GM23248 (cell line): ENCODE data around the gene ZNF277. TPM values are rescaled to one million over a fixed set of nuclear protein-coding genes. Genes with fewer than 3 reads are reported as not detected.

Source experiments
- DNase-seq: peaks from one replicate; pipeline ENCODE4 v3.0.0-alpha.2; 2015
- H2AFZ ChIP-seq: fragments of 200-600 bp; sonication (generic); 2 replicates; pipeline ENCODE4 v1.6.1; 2016; ENCODE audit warnings: antibody characterized with exemption
- H3F3A ChIP-seq: fragments of 200-600 bp; sonication (generic); 2 replicates; pipeline ENCODE4 v1.6.1; 2016; ENCODE audit warnings: mild to moderate bottlenecking, antibody characterized with exemption, mixed run types; ENCODE audit not compliant: insufficient read depth
- H3K27ac ChIP-seq: fragments of 200-600 bp; sonication (generic); 2 replicates; pipeline ENCODE4 v1.5.1; 2016; ENCODE audit warnings: mild to moderate bottlenecking
- H3K27me3 ChIP-seq: fragments of 200-600 bp; sonication (generic); replicated peaks from 2 replicates; pipeline ENCODE4 v1.6.1; 2016; ENCODE audit warnings: mild to moderate bottlenecking; ENCODE audit not compliant: insufficient read depth
- H3K36me3 ChIP-seq: fragments of 200-600 bp; sonication (generic); 2 replicates; pipeline ENCODE4 v1.6.1; 2016; ENCODE audit warnings: low read depth, mild to moderate bottlenecking
- H3K4me1 ChIP-seq: fragments of 200-600 bp; sonication (generic); 2 replicates; pipeline ENCODE4 v1.6.1; 2016; ENCODE audit warnings: mild to moderate bottlenecking; ENCODE audit not compliant: insufficient read depth
- H3K4me2 ChIP-seq: fragments of 200-600 bp; sonication (generic); one replicate; pipeline ENCODE4 v1.6.1; 2016; ENCODE audit warnings: mild to moderate bottlenecking; ENCODE audit not compliant: unreplicated experiment
- H3K4me3 ChIP-seq: fragments of 200-600 bp; sonication (generic); 2 replicates; pipeline ENCODE4 v1.5.1; 2016; ENCODE audit warnings: mild to moderate bottlenecking
- H3K79me2 ChIP-seq: fragments of 200-600 bp; sonication (generic); 2 replicates; pipeline ENCODE4 v1.6.1; 2016; ENCODE audit warnings: mild to moderate bottlenecking; ENCODE audit not compliant: insufficient read depth
- H3K9ac ChIP-seq: fragments of 200-600 bp; sonication (generic); 2 replicates; pipeline ENCODE4 v1.6.1; 2016; ENCODE audit warnings: mild to moderate bottlenecking
- H3K9me2 ChIP-seq: fragments of 200-600 bp; sonication (generic); 2 replicates; pipeline ENCODE4 v1.6.1; 2016; ENCODE audit warnings: mixed run types, mild to moderate bottlenecking, moderate library complexity; ENCODE audit not compliant: insufficient read depth
- H3K9me3 ChIP-seq: fragments of 200-600 bp; sonication (generic); one replicate; pipeline ENCODE4 v1.6.1; 2017; ENCODE audit warnings: low read depth
- H4K20me1 ChIP-seq: fragments of 200-600 bp; sonication (generic); 2 replicates; pipeline ENCODE4 v1.6.0; 2016; ENCODE audit not compliant: insufficient read depth
- EZH2 ChIP-seq: fragments of 200-600 bp; sonication (generic); IDR thresholded peaks from 2 replicates; pipeline ENCODE4 v1.6.1; 2018; ENCODE audit warnings: antibody characterized with exemption, mild to moderate bottlenecking; ENCODE audit not compliant: insufficient read depth, poor library complexity, severe bottlenecking
- EZH2phosphoT487 ChIP-seq: fragments of 200-600 bp; sonication (generic); IDR thresholded peaks from 2 replicates; pipeline ENCODE4 v1.6.1; 2018; ENCODE audit warnings: antibody characterized with exemption, moderate library complexity, mild to moderate bottlenecking, low read depth; ENCODE audit not compliant: insufficient read depth
- WGBS, 2 experiments: methylation state at CpG; one replicate each; pipeline ENCODE4 v1.1.6; 2015 to 2017; ENCODE audit warnings: low lambda C conversion rate in 2 of 2, low coverage in 1 of 2; ENCODE audit errors: missing lambda C conversion rate in 2 of 2; 5-methylcytosine and 5-hydroxymethylcytosine counted together
- in situ Hi-C: fragments of 300-500 bp; cut with MboI; formaldehyde crosslinking; loops from 2 replicates; pipeline ENCODE4 v1.15.0; 2020
- polyA plus RNA-seq: library from polyadenylated mRNA; unstranded; fragments of >200 nt; fragmentation: Nextera tagmentation; extraction: Ambion mirVana; gene quantifications from 2 replicates; pipeline ENCODE4 v1.2.1, GENCODE V29; 2016
- total RNA-seq: library from RNA; depleted of rRNA; stranded (reverse); fragments of >200 nt; shearing (Covaris generic); gene quantifications from 2 replicates; pipeline ENCODE4 v1.2.3, GENCODE V29; 2014

ZNF277 gene
- total and polyA plus RNA-seq, 2 experiments from 2014 or later = 10.0 to 25.1 TPM

DNA sequence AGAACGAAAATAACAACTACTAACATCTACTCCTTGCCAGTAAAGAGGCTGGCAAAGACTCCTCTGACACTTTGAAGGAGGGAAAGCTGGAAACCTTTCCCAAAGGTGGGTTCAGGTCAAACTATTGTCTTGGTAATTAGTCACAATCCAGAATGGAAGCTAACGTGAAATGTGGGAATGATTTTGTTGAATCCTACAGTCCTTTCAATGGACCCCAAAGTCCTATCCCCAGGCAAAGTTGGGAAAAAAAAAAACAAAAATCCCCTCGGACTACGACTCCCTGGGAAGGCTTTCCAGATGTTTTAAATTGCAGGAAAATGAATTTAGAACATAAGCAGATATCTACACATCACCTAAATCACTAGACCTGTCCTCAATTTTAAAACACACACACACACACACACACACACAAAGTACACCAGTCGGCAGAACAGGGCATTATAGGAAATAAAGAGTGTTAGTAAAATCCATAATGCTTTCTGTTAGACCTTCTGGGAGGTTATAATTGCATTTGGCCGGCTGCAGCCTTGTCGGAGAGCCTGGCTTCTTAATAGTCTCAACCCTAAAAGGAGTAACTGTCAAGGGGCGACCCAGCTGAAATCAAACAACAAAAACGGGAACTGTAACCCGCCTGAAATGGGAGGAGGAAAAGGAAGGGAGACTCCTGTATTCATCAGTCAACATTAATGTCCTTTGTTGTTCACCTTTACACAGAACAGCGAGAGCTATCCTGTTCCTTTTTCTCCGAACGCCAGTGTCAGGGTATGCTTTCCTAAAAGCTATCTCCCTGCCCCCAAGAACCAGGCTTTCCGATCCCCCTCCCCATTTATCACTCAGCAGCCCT is 1.8 kb upstream of the ZNF277 start:
- Histone ChIP-seq H3K4me1 (peaks cover 20% of the 10 kb centered on the region; the same call in 1 of the 2 replicates), H3K9me3 (no peaks in the 10 kb centered on the region), H3F3A (peaks cover 12% of the 10 kb centered on the region; the same call in 1 of the 2 replicates), H3K27ac (no peak overlapping the region), H3K9ac (peak overlapping the region; percentile 71), H3K79me2 (peaks cover 52% of the 10 kb centered on the region), H3K27me3 (no peaks in the 10 kb centered on the region), H2AFZ (peak overlapping the region; percentile 95), H3K36me3 (no peaks in the 10 kb centered on the region), H4K20me1 (no peaks in the 10 kb centered on the region), H3K9me2 (no peaks in the 10 kb centered on the region), H3K4me3 (peak overlapping the region; percentile 97), H3K4me2 (peak overlapping the region; percentile 93)
- WGBS, 2 experiments = 0 to 1% methylated on average over 14 of the region's 14 CpGs
- in situ Hi-C loops = no loop called here
- DNase-seq = peak; percentile 35
- no peak for TF ChIP-seq EZH2
- no peak for TF ChIP-seq EZH2phosphoT487

DNA sequence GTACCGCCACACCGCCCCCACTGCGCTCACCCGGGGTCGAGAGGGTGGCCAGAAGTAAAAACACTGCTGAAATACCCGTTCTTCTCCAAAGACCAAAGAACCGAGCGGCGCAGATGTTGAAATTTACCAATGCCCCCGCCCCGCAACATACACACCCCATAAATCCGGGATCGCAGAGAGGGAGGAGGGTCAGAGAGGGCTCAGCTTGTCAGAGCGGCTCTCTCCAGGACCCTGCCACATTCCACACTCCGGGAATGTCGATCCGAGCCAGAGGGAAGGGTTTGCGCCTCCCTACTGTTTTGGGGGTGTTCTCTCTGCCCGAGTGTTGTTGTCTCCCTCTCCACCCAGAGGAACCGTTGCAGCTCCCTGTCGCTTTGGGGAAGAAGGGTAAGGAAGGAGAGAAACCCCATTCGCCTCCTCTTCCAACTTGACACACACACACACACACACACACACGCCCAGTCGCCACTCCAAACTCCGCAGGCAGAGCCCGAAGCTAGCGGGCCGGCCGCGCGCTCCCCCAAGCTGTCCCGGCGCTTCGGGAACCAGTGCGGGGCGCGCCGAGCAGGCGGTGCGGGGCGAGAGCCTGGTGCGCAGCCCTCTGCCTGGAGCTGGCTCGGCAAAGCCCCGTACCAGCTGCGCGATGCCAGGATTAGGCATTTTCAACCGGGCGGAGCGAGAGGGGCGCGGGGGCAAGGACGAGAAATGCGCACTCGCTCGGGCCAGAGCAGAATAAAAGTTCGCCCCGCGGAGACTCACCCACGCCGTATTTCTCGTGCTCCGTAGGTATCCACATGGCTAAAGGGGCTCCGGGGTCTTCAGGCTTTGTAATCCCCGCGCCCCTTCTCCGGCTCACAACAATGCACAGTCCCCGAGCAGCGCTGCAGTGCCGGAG is 905 bp upstream of the ZNF277 start:
- TF ChIP-seq EZH2phosphoT487 (no peak), EZH2 (no peak)
- Histone ChIP-seq H3K4me1 (peaks cover 20% of the 10 kb centered on the region; the same call in 1 of the 2 replicates), H3K4me2 (peak overlapping the region; percentile 93), H3K79me2 (peaks cover 60% of the 10 kb centered on the region), H4K20me1 (no peaks in the 10 kb centered on the region), H2AFZ (peak overlapping the region; percentile 95), H3K36me3 (no peaks in the 10 kb centered on the region), H3K4me3 (peak overlapping the region; percentile 97), H3K27me3 (no peaks in the 10 kb centered on the region), H3K9me2 (no peaks in the 10 kb centered on the region), H3F3A (peaks cover 11% of the 10 kb centered on the region; the same call in 1 of the 2 replicates), H3K9ac (peak overlapping the region; percentile 71), H3K9me3 (no peaks in the 10 kb centered on the region), H3K27ac (peak overlapping the region; percentile 44)
- in situ Hi-C loops = no loop called here
- peak; percentile 73 for DNase-seq
- WGBS, 2 experiments = 1% methylated on average over 67 to 68 of the region's 69 CpGs

DNA sequence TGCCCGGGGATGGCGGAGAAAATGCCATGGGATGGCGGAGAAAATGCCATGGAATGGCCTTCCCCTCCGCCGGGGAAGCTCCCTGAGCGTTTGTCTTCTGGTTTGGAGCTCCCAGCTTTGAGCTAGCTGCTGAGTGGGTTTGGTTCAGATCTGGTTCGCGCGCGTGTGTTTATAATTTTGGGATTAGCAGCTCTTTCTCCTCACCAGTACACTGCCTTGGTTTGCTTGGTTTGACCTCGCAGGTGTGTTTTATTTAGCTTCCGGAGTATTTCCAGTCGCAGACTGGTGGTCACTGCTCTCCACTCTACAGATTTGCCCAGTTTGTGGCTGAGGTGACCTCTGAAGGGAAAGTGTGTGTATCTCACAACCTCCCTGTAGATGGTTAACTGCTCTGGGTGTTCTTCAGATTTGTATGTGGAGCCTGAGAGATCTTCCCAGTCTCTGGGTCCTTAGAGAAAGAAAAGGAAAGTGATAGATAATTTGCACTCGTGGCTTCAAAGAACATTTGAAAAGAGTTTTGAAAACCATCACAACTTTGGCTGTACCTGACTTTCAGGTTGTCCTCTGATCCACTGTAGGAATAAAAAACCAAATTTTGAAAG is 597 bp downstream of the ZNF277 start:
- TF ChIP-seq EZH2 = no peak
- no peak for TF ChIP-seq EZH2phosphoT487

DNA sequence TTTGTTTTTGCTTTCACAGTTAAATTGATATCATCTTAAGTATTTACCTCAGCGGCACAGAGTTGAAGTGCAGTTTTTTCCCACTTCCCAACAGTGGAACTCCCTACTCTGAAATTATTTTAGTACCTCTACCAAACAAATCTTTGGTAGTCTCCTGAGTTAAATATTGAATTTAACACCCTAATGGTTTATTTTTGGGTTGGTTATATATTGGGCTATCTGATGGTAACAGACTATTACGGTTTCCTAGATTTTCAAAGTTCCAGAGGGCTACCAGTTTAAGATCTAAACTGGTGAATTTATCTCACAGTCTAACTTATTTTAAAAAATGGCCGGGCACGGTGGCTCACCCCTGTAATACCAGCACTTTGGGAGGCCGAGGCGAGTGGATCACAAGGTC is 1.3 kb downstream of the ZNF277 start:
- peaks cover 28% of the 10 kb centered on the region for H3K4me1 ChIP-seq
- peaks cover 5% of the 10 kb centered on the region; the same call in 1 of the 2 replicates for H4K20me1 ChIP-seq
- in situ Hi-C loops = no loop called here
- no peak overlapping the region for H2AFZ ChIP-seq
- no peaks in the 10 kb centered on the region for H3K27me3 ChIP-seq
- H3K9ac ChIP-seq = no peak overlapping the region; the same call in 1 of the 2 replicates
- peak overlapping the region; percentile 97; the same call in 1 of the 2 replicates for H3K4me3 ChIP-seq
- H3K36me3 ChIP-seq = no peaks in the 10 kb centered on the region
- no peak overlapping the region for H3K27ac ChIP-seq
- WGBS, 2 experiments = 98 to 99% methylated on average over 6 of the region's 6 CpGs
- TF ChIP-seq EZH2phosphoT487 = no peak
- TF ChIP-seq EZH2 = no peak
- H3K9me2 ChIP-seq = no peaks in the 10 kb centered on the region
- peaks cover 73% of the 10 kb centered on the region for H3K79me2 ChIP-seq
- no peak for DNase-seq
- H3K4me2 ChIP-seq = peak overlapping the region; percentile 97
- no peaks in the 10 kb centered on the region for H3K9me3 ChIP-seq
- H3F3A ChIP-seq = peaks cover 13% of the 10 kb centered on the region; the same call in 1 of the 2 replicates

More for the DNA sequence above, 597 bp downstream of the ZNF277 start:
- peaks cover 21% of the 10 kb centered on the region for H3K4me1 ChIP-seq
- WGBS, 2 experiments = 1% methylated on average over 14 of the region's 14 CpGs
- in situ Hi-C loops = no loop called here
- peaks cover 7% of the 10 kb centered on the region; the same call in 1 of the 2 replicates for H3F3A ChIP-seq
- no peaks in the 10 kb centered on the region for H3K9me2 ChIP-seq
- peak overlapping the region; percentile 99 for H2AFZ ChIP-seq
- peak overlapping the region; percentile 88 for H3K9ac ChIP-seq
- peaks cover 71% of the 10 kb centered on the region for H3K79me2 ChIP-seq
- peak overlapping the region; percentile 50 for H3K27ac ChIP-seq
- peak; percentile 58 for DNase-seq
- peaks cover 5% of the 10 kb centered on the region; the same call in 1 of the 2 replicates for H4K20me1 ChIP-seq
- no peaks in the 10 kb centered on the region for H3K36me3 ChIP-seq
- peak overlapping the region; percentile 97 for H3K4me2 ChIP-seq
- H3K4me3 ChIP-seq = peak overlapping the region; percentile 97
- no peaks in the 10 kb centered on the region for H3K27me3 ChIP-seq
- no peaks in the 10 kb centered on the region for H3K9me3 ChIP-seq
